Glutamatergic neuron (in vitro differentiated cells): ENCODE data around the gene TCF7. TPM values are rescaled to one million over a fixed set of nuclear protein-coding genes. Genes with fewer than 3 reads are reported as not detected.

Source experiments
- DNase-seq: peaks from one replicate; pipeline ENCODE4 v3.0.0; 2022
- H3K27ac Mint-ChIP-seq: one replicate; pipeline ENCODE4 v1.8.0; 2020; ENCODE audit warnings: mild to moderate bottlenecking, mixed read lengths, inconsistent platforms; ENCODE audit not compliant: unreplicated experiment
- H3K27me3 Mint-ChIP-seq: one replicate; pipeline ENCODE4 v1.8.0; 2020; ENCODE audit warnings: mild to moderate bottlenecking, moderate library complexity, mixed read lengths, inconsistent platforms; ENCODE audit not compliant: unreplicated experiment
- H3K36me3 Mint-ChIP-seq: one replicate; pipeline ENCODE4 v1.8.0; 2020; ENCODE audit warnings: mild to moderate bottlenecking, mixed read lengths, inconsistent platforms; ENCODE audit not compliant: unreplicated experiment
- H3K4me1 Mint-ChIP-seq: one replicate; pipeline ENCODE4 v1.8.0; 2020; ENCODE audit warnings: mild to moderate bottlenecking, low read depth, mixed read lengths, inconsistent platforms; ENCODE audit not compliant: unreplicated experiment
- H3K4me3 Mint-ChIP-seq: one replicate; pipeline ENCODE4 v1.8.0; 2020; ENCODE audit warnings: mild to moderate bottlenecking, mixed read lengths, inconsistent platforms; ENCODE audit not compliant: unreplicated experiment
- H3K9me3 Mint-ChIP-seq: one replicate; pipeline ENCODE4 v1.8.0; 2020; ENCODE audit warnings: mild to moderate bottlenecking, moderate library complexity, mixed read lengths, inconsistent platforms; ENCODE audit not compliant: unreplicated experiment
- total RNA-seq: library from RNA; stranded (reverse); fragmentation: NEBNext Ultra II Directional; extraction: Animal tissue kit (Norgen Biotek cat#: 25700); gene quantifications from one replicate; pipeline ENCODE4 v1.2.1, GENCODE V29; 2021; ENCODE audit not compliant: unreplicated experiment
- TF ChIP-seq, protein P1 (sequence below): fragments of 200-600 bp; sonication (generic); IDR thresholded peaks from one replicate; pipeline ENCODE4 v1.5.0; 2021; ENCODE audit not compliant: partially characterized antibody, unreplicated experiment

The TCF7 gene
- total RNA-seq, 1 donor from 2014 or later: 5.8 TPM

DNA sequence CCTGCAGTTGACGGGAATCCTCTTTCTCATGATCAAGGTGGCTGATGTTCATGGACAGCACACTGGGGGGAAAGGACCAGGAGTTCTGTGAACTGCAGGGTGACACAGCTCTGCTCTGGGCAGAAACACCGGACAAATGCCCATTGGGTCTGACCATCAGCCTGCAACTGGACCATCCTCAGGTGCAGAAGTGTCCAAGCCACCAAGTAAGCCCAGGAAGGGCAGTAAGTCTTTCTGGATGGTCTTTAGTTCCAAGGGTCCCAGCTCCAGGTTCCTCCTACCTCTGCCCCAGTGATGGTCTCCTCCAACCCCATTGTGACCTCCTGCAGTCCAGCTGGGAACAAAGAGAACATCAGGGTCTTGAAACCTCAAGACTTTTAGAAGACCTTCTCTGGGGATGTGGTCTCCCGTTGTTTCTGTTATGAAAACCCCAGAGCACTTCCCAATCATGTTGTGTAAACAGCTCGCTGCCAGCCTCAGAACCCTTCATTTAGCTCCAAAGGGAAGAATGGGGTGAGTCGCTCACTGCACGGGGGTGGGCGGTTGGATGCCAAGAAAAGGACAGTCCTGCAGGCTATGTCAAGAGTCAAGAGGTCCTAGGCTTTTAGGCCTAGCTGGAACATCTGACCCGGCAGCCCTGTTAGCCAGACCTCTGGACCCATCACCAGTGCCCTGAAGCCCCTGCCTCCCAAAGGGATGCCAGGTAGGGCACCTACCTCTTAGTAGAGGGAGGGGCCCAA is 41.8 kb upstream of the TCF7 start:
- Mint-ChIP-seq H3K4me1 (peaks cover 6% of the 10 kb centered on the region), H3K27ac (no peak overlapping the region), H3K36me3 (no peaks in the 10 kb centered on the region), H3K27me3 (peaks cover 3% of the 10 kb centered on the region), H3K9me3 (peaks cover 6% of the 10 kb centered on the region), H3K4me3 (no peak overlapping the region)
- DNase-seq: no peak
- TF ChIP-seq, protein P1, sequence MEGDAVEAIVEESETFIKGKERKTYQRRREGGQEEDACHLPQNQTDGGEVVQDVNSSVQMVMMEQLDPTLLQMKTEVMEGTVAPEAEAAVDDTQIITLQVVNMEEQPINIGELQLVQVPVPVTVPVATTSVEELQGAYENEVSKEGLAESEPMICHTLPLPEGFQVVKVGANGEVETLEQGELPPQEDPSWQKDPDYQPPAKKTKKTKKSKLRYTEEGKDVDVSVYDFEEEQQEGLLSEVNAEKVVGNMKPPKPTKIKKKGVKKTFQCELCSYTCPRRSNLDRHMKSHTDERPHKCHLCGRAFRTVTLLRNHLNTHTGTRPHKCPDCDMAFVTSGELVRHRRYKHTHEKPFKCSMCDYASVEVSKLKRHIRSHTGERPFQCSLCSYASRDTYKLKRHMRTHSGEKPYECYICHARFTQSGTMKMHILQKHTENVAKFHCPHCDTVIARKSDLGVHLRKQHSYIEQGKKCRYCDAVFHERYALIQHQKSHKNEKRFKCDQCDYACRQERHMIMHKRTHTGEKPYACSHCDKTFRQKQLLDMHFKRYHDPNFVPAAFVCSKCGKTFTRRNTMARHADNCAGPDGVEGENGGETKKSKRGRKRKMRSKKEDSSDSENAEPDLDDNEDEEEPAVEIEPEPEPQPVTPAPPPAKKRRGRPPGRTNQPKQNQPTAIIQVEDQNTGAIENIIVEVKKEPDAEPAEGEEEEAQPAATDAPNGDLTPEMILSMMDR: no peak

DNA sequence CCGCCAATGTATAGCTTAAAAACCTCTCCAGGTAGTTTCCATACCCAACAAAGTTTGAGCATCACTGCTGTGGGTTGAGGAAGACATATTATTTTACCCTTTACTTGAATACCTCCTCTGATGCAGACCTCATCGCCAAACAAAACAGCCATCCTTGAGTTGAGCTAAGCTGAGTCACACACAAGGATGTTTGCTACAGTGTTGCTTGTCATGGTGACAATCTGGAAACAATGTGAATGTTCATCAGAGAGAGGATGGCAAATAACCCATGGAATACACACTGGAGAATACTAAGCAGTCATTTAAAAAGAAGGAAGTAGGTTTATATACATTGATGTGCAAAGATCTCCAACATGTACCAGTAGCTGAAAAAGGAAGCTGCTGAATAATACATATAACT is 41.1 kb upstream of the TCF7 start:
- H3K27ac Mint-ChIP-seq: no peak overlapping the region
- H3K36me3 Mint-ChIP-seq: no peaks in the 10 kb centered on the region
- H3K9me3 Mint-ChIP-seq: peaks cover 6% of the 10 kb centered on the region
- TF ChIP-seq, protein P1: no peak
- peaks cover 3% of the 10 kb centered on the region for H3K27me3 Mint-ChIP-seq
- no peak for DNase-seq
- H3K4me3 Mint-ChIP-seq: no peak overlapping the region
- H3K4me1 Mint-ChIP-seq: peaks cover 10% of the 10 kb centered on the region

GRCh38 chr5:134075102-134075501 is 39.4 kb upstream of the TCF7 start:
- Mint-ChIP-seq H3K4me1 (peaks cover 10% of the 10 kb centered on the region), H3K4me3 (no peak overlapping the region), H3K36me3 (no peaks in the 10 kb centered on the region), H3K27ac (no peak overlapping the region), H3K27me3 (peaks cover 5% of the 10 kb centered on the region), H3K9me3 (peaks cover 6% of the 10 kb centered on the region)
- TF ChIP-seq, protein P1: no peak
- no peak for DNase-seq

GRCh38 chr5:134077926-134078580 is 36.4 kb upstream of the TCF7 start:
- H3K4me3 Mint-ChIP-seq: no peak overlapping the region
- peaks cover 2% of the 10 kb centered on the region for H3K27me3 Mint-ChIP-seq
- no peaks in the 10 kb centered on the region for H3K36me3 Mint-ChIP-seq
- peaks cover 3% of the 10 kb centered on the region for H3K9me3 Mint-ChIP-seq
- peak overlapping the region; percentile 28 for H3K27ac Mint-ChIP-seq
- DNase-seq: no peak
- H3K4me1 Mint-ChIP-seq: peaks cover 8% of the 10 kb centered on the region
- TF ChIP-seq, protein P1: no peak
